IMR-90 (cell line): ENCODE data around the gene GRPEL2.

Source experiments
- BHLHE40 ChIP-seq: fragments of 150-350 bp; IDR thresholded peaks from 2 replicates; pipeline ENCODE4 v1.6.1; 2016; ENCODE audit warnings: mild to moderate bottlenecking, low read depth, low read length
- CEBPB ChIP-seq: IDR thresholded peaks from 2 replicates; pipeline ENCODE4 v1.6.1; 2012; ENCODE audit warnings: low read depth, low read length, improper control_type of control experiment
- CHD1 ChIP-seq: IDR thresholded peaks from 2 replicates; pipeline ENCODE4 v1.6.1; 2012; ENCODE audit warnings: low read depth, low read length, improper control_type of control experiment
- CTCF ChIP-seq: conservative IDR thresholded peaks from 2 replicates; pipeline ENCODE4 v1.5.1; 2012; ENCODE audit warnings: mild to moderate bottlenecking, low read depth, low read length, improper control_type of control experiment
- FOS ChIP-seq: fragments of 150-350 bp; IDR thresholded peaks from 2 replicates; pipeline ENCODE4 v1.6.1; 2016; ENCODE audit warnings: low read depth, low read length
- MAFK ChIP-seq: IDR thresholded peaks from 2 replicates; pipeline ENCODE4 v1.6.1; 2012; ENCODE audit warnings: low read depth, low read length, improper control_type of control experiment
- MAZ ChIP-seq: IDR thresholded peaks from 2 replicates; pipeline ENCODE4 v1.6.1; 2012; ENCODE audit warnings: low read depth, mild to moderate bottlenecking, low read length, improper control_type of control experiment, moderate library complexity, borderline replicate concordance
- NFE2L2 ChIP-seq: fragments of 150-350 bp; IDR thresholded peaks from 2 replicates; pipeline ENCODE4 v1.6.1; 2016; ENCODE audit warnings: low read depth, mild to moderate bottlenecking, low read length
- POLR2A ChIP-seq: IDR thresholded peaks from 2 replicates; pipeline ENCODE4 v1.6.1; 2012; ENCODE audit warnings: mild to moderate bottlenecking, low read depth, low read length
- RAD21 ChIP-seq: IDR thresholded peaks from 2 replicates; pipeline ENCODE4 v1.6.1; 2012; ENCODE audit warnings: low read length, improper control_type of control experiment
- RCOR1 ChIP-seq: IDR thresholded peaks from 2 replicates; pipeline ENCODE4 v1.6.1; 2012; ENCODE audit warnings: mild to moderate bottlenecking, low read length, improper control_type of control experiment; ENCODE audit not compliant: insufficient replicate concordance
- RFX5 ChIP-seq: IDR thresholded peaks from 2 replicates; pipeline ENCODE4 v1.8.0; 2012; ENCODE audit warnings: low read depth, mild to moderate bottlenecking, low read length, moderate library complexity
- SMC3 ChIP-seq: fragments of 150-350 bp; IDR thresholded peaks from 2 replicates; pipeline ENCODE4 v1.6.1; 2016; ENCODE audit warnings: low read depth, mild to moderate bottlenecking, antibody characterized with exemption, low read length, moderate library complexity
- USF2 ChIP-seq: fragments of 150-350 bp; IDR thresholded peaks from 2 replicates; pipeline ENCODE4 v1.6.1; 2017; ENCODE audit warnings: mild to moderate bottlenecking, antibody characterized with exemption, low read length, low read depth

GRCh38 chr5:149309354-149309753 lies 35.9 kb upstream of the GRPEL2 start:
- TF ChIP-seq MAZ (no peak), CTCF (no peak), RCOR1 (no peak), RFX5 (no peak), CEBPB (no peak), POLR2A (no peak), CHD1 (no peak), USF2 (no peak), FOS (no peak), SMC3 (no peak), RAD21 (no peak), MAFK (no peak), NFE2L2 (no peak), BHLHE40 (no peak)
